K562 (cell line): Measurements from ENCODE around the gene SIRT3. TPM values are rescaled to one million over a fixed set of nuclear protein-coding genes. Genes with fewer than 3 reads are reported as not detected.

Source experiments
- ATAC-seq: fragments of 200-7000 bp; cut with Tn5 transposase; 3 replicates; pipeline ENCODE4 v1.9.1; 2020; ENCODE audit warnings: moderate library complexity
- BruUV-seq: library from RNA; stranded (reverse); fragments of 400-500 nt; replicated peaks from 2 replicates; lab custom pipeline; 2021; lab: Mats Ljungman, UMichigan
- CTCF ChIA-PET: fragments of 300-600 bp; formaldehyde crosslinking; extraction: SDS; loops from one replicate; lab custom pipeline; 2021; ENCODE audit warnings: low intra/inter-chr PET ratio; lab: Yijun Ruan, JAX
- POLR2A ChIA-PET: fragments of 300-600, 350-650 bp; sonication (Branson Sonifier 250); formaldehyde crosslinking; extraction: SDS; loops from one replicate; lab custom pipeline; 2021; ENCODE audit warnings: antibody characterized with exemption, inconsistent platforms; lab: Yijun Ruan, JAX
- DNase-seq, 4 experiments: peaks; one replicate each; pipeline versions ENCODE4 v3.0.0 to v3.0.0-alpha.2; 2011 to 2018; ENCODE audit warnings: low spot score in 3 of 4, mixed read lengths in 3 of 4; ENCODE audit errors: extremely low read depth in 1 of 4
- FAIRE-seq: peaks from 2 replicates; lab custom pipeline; 2011; peaks lifted over from hg19 to GRCh38; lab: Jason Lieb, UNC
- H2AFZ ChIP-seq: 2 replicates; pipeline ENCODE4 v1.6.0; 2011; ENCODE audit warnings: low read depth, low read length, control low read depth, inconsistent platforms
- H3K27ac ChIP-seq: fragments of 200-600 bp; 3 replicates; pipeline ENCODE4 v1.8.0; 2011; ENCODE audit warnings: low read depth, mild to moderate bottlenecking, control low read depth, inconsistent platforms, low read length, moderate library complexity, mixed read lengths; ENCODE audit errors: extremely low read depth
- H3K27me3 ChIP-seq, 2 experiments: fragments of 300-600 bp in 1 of 2; 2 replicates in 1 of 2; 3 replicates in 1 of 2; pipeline versions ENCODE4 v1.6.0 to v1.8.0; 2011; ENCODE audit warnings: inconsistent platforms in 2 of 2, low read length in 2 of 2, mild to moderate bottlenecking in 1 of 2, mixed read lengths in 1 of 2, moderate library complexity in 1 of 2; ENCODE audit not compliant: control insufficient read depth in 2 of 2, insufficient read depth in 2 of 2
- H3K36me3 ChIP-seq: fragments of 300-600 bp; 3 replicates; pipeline ENCODE4 v1.8.0; 2011; ENCODE audit warnings: mild to moderate bottlenecking, low read length, inconsistent platforms; ENCODE audit not compliant: control insufficient read depth, insufficient read depth
- H3K4me1 ChIP-seq, 2 experiments: fragments of 200-600 bp in 1 of 2; replicated peaks in 1 of 2; 2 replicates in 1 of 2; 3 replicates in 1 of 2; pipeline versions ENCODE4 v1.5.1 to v1.8.0; 2011; ENCODE audit warnings: inconsistent platforms in 2 of 2, low read length in 2 of 2, mild to moderate bottlenecking in 1 of 2, mixed read lengths in 1 of 2, moderate library complexity in 1 of 2; ENCODE audit not compliant: control insufficient read depth in 2 of 2, insufficient read depth in 2 of 2
- H3K4me2 ChIP-seq: 2 replicates; pipeline ENCODE4 v1.6.1; 2011; ENCODE audit warnings: low read length, control low read depth, inconsistent platforms, mixed read lengths; ENCODE audit not compliant: insufficient read depth
- H3K4me3 ChIP-seq: fragments of 200-600 bp; sonication (generic), shearing (Covaris generic); 2 replicates; pipeline ENCODE4 v1.5.1; 2016; ENCODE audit warnings: control low read depth, inconsistent platforms
- H3K79me2 ChIP-seq: fragments of 200-600 bp; 3 replicates; pipeline ENCODE4 v1.8.0; 2011; ENCODE audit warnings: low read length, inconsistent platforms; ENCODE audit not compliant: control insufficient read depth, insufficient read depth
- H3K9ac ChIP-seq, 2 experiments: 2 replicates each; pipeline versions ENCODE4 v1.6.0 to v1.6.1; 2011; ENCODE audit warnings: low read depth in 2 of 2, low read length in 2 of 2, control low read depth in 1 of 2, inconsistent platforms in 1 of 2, mild to moderate bottlenecking in 1 of 2, mixed read lengths in 1 of 2; ENCODE audit not compliant: insufficient read depth in 1 of 2
- H3K9me1 ChIP-seq: one replicate; pipeline ENCODE4 v1.6.0; 2011; ENCODE audit warnings: inconsistent platforms, mild to moderate bottlenecking, low read length, moderate library complexity; ENCODE audit not compliant: control insufficient read depth, insufficient read depth
- H3K9me3 ChIP-seq: replicated peaks from 2 replicates; pipeline ENCODE4 v1.5.1; 2011; ENCODE audit warnings: low read depth, low read length, inconsistent platforms; ENCODE audit not compliant: control insufficient read depth, insufficient read depth
- H4K20me1 ChIP-seq: replicated peaks from 2 replicates; pipeline ENCODE4 v1.6.1; 2011; ENCODE audit warnings: low read length, inconsistent platforms, mixed read lengths; ENCODE audit not compliant: control insufficient read depth, insufficient read depth
- BHLHE40 ChIP-seq: IDR thresholded peaks from 2 replicates; pipeline ENCODE4 v1.6.1; 2011; ENCODE audit warnings: low read length, improper control_type of control experiment
- BRF1 ChIP-seq: IDR thresholded peaks from 3 replicates; pipeline ENCODE4 v1.6.1; 2011; ENCODE audit warnings: borderline replicate concordance, mild to moderate bottlenecking; ENCODE audit not compliant: insufficient read length; ENCODE audit errors: extremely low read depth
- DMBX1 ChIP-seq: fragments of 250-450 bp; sonication (Bioruptor Pico); IDR thresholded peaks from 2 replicates; pipeline ENCODE4 v1.8.0; 2022; ENCODE audit warnings: inconsistent platforms, mild to moderate bottlenecking, moderate library complexity, borderline replicate concordance
- GTF2B ChIP-seq: IDR thresholded peaks from 2 replicates; pipeline ENCODE4 v1.6.1; 2011; ENCODE audit not compliant: insufficient read length; ENCODE audit errors: extremely low read depth
- MAFF ChIP-seq: IDR thresholded peaks from 2 replicates; pipeline ENCODE4 v1.6.1; 2012; ENCODE audit warnings: low read length, improper control_type of control experiment
- MTA2 ChIP-seq: fragments of 450-650 bp; IDR thresholded peaks from 2 replicates; pipeline ENCODE4 v1.6.1; 2016; ENCODE audit warnings: low read depth
- NR1H2 ChIP-seq: sonication (generic); formaldehyde crosslinking; IDR thresholded peaks from 2 replicates; pipeline ENCODE4 v1.4.0; 2020; ENCODE audit warnings: mild to moderate bottlenecking, missing genetic modification reagents
- NRF1 ChIP-seq, 2 experiments: fragments of 450-650 bp; IDR thresholded peaks in 1 of 2; conservative IDR thresholded peaks in 1 of 2; 2 replicates each; pipeline ENCODE4 v1.6.1; 2014; ENCODE audit warnings: mild to moderate bottlenecking in 2 of 2
- PRMT5 ChIP-seq: sonication (generic); formaldehyde crosslinking; IDR thresholded peaks from 2 replicates; pipeline ENCODE4 v1.5.0; 2020; ENCODE audit warnings: missing genetic modification reagents
- RFX7 ChIP-seq: fragments of 250-450 bp; sonication (Bioruptor Pico); IDR thresholded peaks from 2 replicates; pipeline ENCODE4 v1.5.1; 2021; ENCODE audit warnings: mild to moderate bottlenecking
- SIN3A ChIP-seq, 2 experiments: fragments of 150-350 bp in 1 of 2; IDR thresholded peaks; 2 replicates each; pipeline ENCODE4 v1.6.1; 2011 to 2016; ENCODE audit warnings: borderline replicate concordance in 2 of 2, low read depth in 2 of 2, low read length in 2 of 2, mild to moderate bottlenecking in 2 of 2, moderate library complexity in 2 of 2; ENCODE audit not compliant: control insufficient read depth in 1 of 2
- TRIM25 ChIP-seq: fragments of 450-650 bp; IDR thresholded peaks from 2 replicates; pipeline ENCODE4 v1.7.0; 2016; ENCODE audit warnings: borderline replicate concordance
- ZNF512 ChIP-seq: IDR thresholded peaks from 2 replicates; pipeline ENCODE4 v1.6.1; 2016; ENCODE audit warnings: missing genetic modification characterization, missing compliant biosample characterization
- ZNF778 ChIP-seq: fragments of 450-650 bp; formaldehyde crosslinking; IDR thresholded peaks from 2 replicates; pipeline ENCODE4 v1.4.0; 2020; ENCODE audit warnings: mild to moderate bottlenecking, moderate library complexity
- WGBS: fragments of 100-300 bp; shearing (Covaris generic); methylation state at CpG from one replicate; pipeline ENCODE4 v1.1.6; 2016; ENCODE audit warnings: low coverage, mixed read lengths; ENCODE audit not compliant: insufficient coverage; ENCODE audit errors: missing lambda C conversion rate; 5-methylcytosine and 5-hydroxymethylcytosine counted together
- in situ Hi-C: fragments of 300-500 bp; cut with MboI; formaldehyde crosslinking; loops from 4 replicates; pipeline ENCODE4 v1.15.0; 2018; ENCODE audit warnings: inconsistent platforms, mixed read lengths
- intact Hi-C: fragments of 100-400 bp; cut with micrococcal nuclease; formaldehyde crosslinking; loops from 2 replicates; pipeline ENCODE4 v1.14.2; 2022
- polyA plus RNA-seq, 8 experiments: library from polyadenylated mRNA; depleted of rRNA in 4 of 8; stranded (reverse) in 5 of 8; unstranded in 3 of 8; fragments of >200 nt; fragmentation: Nextera tagmentation in 2 of 8; fragmentation: Illumina TruSeq in 1 of 8; extraction: Ambion mirVana in 2 of 8; extraction: Trizol in 1 of 8; gene quantifications; 2 replicates each; pipeline versions ENCODE4 v1.2.1 to v1.2.3, GENCODE V29; 2011 to 2014; ENCODE audit warnings: inconsistent platforms in 1 of 8, missing spikeins in 1 of 8
- total RNA-seq, 7 experiments: library from RNA; depleted of rRNA in 6 of 7; stranded (reverse); fragments of >200 nt in 6 of 7; fragmentation: Illumina TruSeq in 2 of 7; extraction: Trizol in 2 of 7; gene quantifications; 2 replicates each; pipeline versions ENCODE4 v1.2.1 to v1.2.3, GENCODE V29; 2011 to 2021; ENCODE audit warnings: low replicate concordance in 1 of 7

SIRT3 gene
- total and polyA plus RNA-seq, 9 of the 15 experiments (the other 6 are each of a cell fraction or from before 2014, with no cell fraction given): 1.9 to 27.5 (median 14.5) TPM

- in situ Hi-C loops: no loop called here
- H3K4me2 ChIP-seq: peak overlapping the region; percentile 92
- no peaks in the 10 kb centered on the region for H3K9me3 ChIP-seq
- peaks cover 27 to 58% of the 10 kb centered on the region in 2 experiments; a peak in 4 of 5 replicates for H3K4me1 ChIP-seq
- under 1% methylated on average over 41 of the region's 57 CpGs for WGBS
- ATAC-seq: peak; percentile 86
- peak; percentile 76 to 91 (median 85) for DNase-seq
- no TSS peak for BruUV-seq
- peak overlapping the region; percentile 96 for H3K4me3 ChIP-seq
- H3K9me1 ChIP-seq: peaks cover 10% of the 10 kb centered on the region
- peak; percentile 46 for FAIRE-seq
- no peaks in the 10 kb centered on the region; a peak in 1 of 5 replicates for H3K27me3 ChIP-seq
- H3K36me3 ChIP-seq: peaks cover 77% of the 10 kb centered on the region
- peaks cover 38% of the 10 kb centered on the region for H4K20me1 ChIP-seq
- ChIA-PET CTCF (no interaction called here), POLR2A (interaction anchor here (0.8 to 3.1 kb wide), 5 partner anchors 9 to 397 kb away, joined by 3 to 63 read pairs (median 3); no protein-coding TSS in a partner anchor)
- H3K9ac ChIP-seq: peak overlapping the region; percentile 97 to 98
- peaks cover 72% of the 10 kb centered on the region for H3K79me2 ChIP-seq
- 0 out of 2 replicates have a peak overlapping the region, but pooled peaks have one; percentile 23 for H2AFZ ChIP-seq
- intact Hi-C loops: no loop called here
- H3K27ac ChIP-seq: peak overlapping the region; percentile 93
- TF ChIP-seq GTF2B (no peak), ZNF512 (tag) (no peak; the same call in 1 of the 2 replicates), BHLHE40 (no peak), SIN3A (IDR thresholded peaks at IDR 0.05; ENCODE audit: borderline replicate concordance in 2 of 2, control insufficient read depth in 1 of 2, low read depth in 2 of 2, low read length in 2 of 2) (peak; percentile 82 to 89; a peak in 2 of 4 replicates), NR1H2 (CRISPR knock-in tag) (no peak), DMBX1 (no peak), PRMT5 (no peak), NRF1 (conservative IDR thresholded peaks at IDR 0.05 in 1 of 2, IDR thresholded peaks at IDR 0.05 in 1 of 2) (peak; percentile 76 to 77), MAFF (no peak), TRIM25 (no peak), MTA2 (no peak), BRF1 (no peak), ZNF778 (CRISPR knock-in tag) (no peak), RFX7 (no peak)
Measured at GRCh38 chr11:208181-208916, 27.8 kb downstream of the SIRT3 start.
